ENCODE results near the gene TSBP1.
"Not testable (repeated sequence)": the region's sequence is repeated elsewhere in the genome, so short reads cannot be mapped to it uniquely, and the experiment has no call there.

Gene TSBP1

GRCh38 chr6:32375739-32376529 is 4.2 kb upstream of the TSBP1 start:
- DNase-seq (ENCODE audit: low read depth), result no peak

- no peak for DNase-seq (ENCODE audit: low read depth)
Measured at GRCh38 chr6:32371229-32371628, 474 bp downstream of the TSBP1 start.

DNA sequence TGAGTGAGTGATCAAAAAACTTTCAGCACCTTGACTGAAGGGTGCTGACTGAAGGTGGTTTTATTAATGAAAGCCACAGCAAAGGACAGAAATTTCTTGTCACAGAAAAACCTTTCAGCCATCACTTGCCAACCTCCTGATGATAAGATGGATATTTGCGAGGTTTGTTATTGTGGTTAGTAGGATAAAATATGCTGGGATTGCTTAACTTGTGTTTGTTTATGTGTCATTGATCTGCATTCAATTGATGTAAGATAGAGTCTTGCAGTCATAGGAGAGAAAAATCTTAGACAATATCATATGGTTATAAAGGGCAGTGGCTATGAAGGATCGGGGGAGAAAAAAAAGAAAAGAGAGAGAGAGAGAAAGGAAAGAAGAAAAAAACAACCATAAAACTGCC is 1.2 kb downstream of the TSBP1 start:
- DNase-seq (ENCODE audit: low read depth), result no peak

DNA sequence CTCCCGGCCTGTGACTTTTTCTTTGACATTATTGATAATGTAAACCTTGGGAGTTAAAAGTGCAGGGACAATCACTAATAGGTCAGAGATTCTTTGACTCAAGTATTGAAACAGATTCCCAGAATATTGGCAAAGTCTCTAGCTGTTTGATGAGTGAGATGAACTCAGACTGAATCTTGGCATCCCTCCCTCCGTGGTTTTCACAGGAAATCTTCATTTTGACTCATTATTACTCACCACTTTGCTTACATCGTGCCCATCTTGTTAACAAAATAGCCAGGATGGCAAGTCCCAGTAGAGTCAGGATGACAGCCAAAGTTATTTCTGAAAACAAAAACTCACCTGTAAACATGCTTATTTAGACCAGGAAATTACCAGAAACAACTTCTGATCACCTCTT is 2.0 kb downstream of the TSBP1 start:
- DNase-seq (ENCODE audit: low read depth), result peak; percentile 97

- no peak for DNase-seq (ENCODE audit: low read depth)
Measured at GRCh38 chr6:32367644-32368043, 4.1 kb downstream of the TSBP1 start.

- not testable (repeated sequence) for DNase-seq (ENCODE audit: low read depth)
Measured at GRCh38 chr6:32359225-32359624, 12.5 kb downstream of the TSBP1 start.

DNA sequence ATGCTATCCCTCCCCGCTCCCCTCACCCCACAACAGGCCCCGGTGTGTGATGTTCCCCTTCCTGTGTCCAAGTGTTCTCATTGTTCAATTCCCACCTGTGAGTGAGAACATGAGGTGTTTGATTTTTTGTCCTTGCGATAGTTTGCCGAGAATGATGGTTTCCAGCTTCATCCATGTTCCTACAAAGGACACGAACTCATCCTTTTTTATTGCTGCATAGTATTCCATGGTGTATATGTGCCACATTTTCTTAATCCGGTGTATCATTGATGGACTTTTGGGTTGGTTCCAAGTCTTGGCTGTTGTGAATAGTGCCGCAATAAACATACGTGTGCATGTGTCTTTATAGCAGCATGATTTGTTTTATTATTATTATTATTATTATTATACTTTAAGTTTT is 13.2 kb downstream of the TSBP1 start:
- not testable (repeated sequence) for DNase-seq (ENCODE audit: low read depth)

DNA sequence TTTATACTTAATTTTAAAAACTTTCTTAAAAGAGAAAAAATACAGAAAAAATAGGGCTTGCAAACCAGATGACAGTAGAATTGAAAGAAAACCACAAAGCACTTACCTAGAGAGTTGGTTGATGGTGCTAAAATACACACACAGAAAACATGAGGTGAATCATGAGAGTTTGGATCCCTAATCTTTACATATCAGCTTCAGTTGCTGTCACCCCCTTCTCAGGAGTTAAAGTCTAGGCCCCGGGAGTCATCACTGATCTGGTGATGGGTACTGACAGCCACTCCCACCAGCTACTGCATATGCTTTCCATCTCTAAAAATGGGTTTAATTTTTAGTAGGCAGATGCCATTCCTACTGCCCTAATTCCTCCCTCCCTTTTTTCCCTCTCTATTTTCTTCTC is 16.7 kb downstream of the TSBP1 start:
- DNase-seq (ENCODE audit: low read depth), result no peak

GRCh38 chr6:32353348-32353747 is 18.4 kb downstream of the TSBP1 start:
- no peak for DNase-seq (ENCODE audit: low read depth)

- no peak for DNase-seq (ENCODE audit: low read depth)
Measured at GRCh38 chr6:32340242-32340641, 31.5 kb downstream of the TSBP1 start.

DNA sequence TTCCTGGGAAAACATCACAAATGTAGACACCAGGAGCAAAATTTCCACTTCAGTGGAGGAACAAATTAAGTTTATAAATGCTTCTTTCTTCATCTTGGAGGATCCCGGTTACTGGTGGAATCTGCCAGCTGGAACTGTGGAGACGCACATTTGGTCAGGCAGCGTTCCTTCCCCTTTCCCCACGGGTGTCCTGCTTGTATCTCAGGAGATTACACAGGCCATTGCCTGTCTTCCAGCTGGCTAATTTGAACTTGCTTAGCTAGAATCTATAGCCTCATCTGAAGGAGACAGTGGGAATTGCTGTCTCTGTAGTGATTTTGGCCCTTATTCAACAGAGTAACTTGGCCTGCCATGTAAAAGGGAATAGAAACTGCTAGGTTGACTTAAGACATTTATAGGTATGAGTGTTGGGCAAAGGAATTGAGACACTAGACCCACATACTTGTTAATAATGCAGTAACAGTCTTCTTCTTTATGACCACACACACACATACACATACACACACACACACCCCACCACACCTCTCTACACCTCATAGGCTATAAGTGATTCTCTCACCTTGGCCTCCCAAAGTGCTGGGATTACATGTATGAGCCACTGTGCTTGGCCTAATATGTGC is 34.4 kb downstream of the TSBP1 start:
- no peak for DNase-seq (ENCODE audit: low read depth)

DNA sequence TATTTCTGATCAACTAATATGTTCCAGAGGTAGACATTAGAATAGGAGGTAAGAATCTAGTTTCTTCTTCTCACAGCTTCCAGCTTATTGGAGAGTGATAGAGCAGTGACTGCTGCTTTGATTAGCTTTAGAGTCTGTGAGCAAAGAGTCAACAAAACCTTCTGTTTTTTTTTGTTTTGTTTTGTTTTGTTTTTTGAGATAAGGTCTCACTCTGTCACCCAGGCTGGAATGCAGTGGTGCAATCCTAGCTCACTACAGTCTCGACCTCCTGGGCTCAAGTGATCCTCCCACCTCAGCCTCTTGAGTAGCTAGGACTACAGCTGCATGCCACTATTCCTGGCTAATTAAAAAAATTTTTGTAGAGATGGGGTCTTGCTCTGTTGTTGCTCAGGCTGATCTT is 39.3 kb downstream of the TSBP1 start:
- no peak for DNase-seq (ENCODE audit: low read depth)

DNA sequence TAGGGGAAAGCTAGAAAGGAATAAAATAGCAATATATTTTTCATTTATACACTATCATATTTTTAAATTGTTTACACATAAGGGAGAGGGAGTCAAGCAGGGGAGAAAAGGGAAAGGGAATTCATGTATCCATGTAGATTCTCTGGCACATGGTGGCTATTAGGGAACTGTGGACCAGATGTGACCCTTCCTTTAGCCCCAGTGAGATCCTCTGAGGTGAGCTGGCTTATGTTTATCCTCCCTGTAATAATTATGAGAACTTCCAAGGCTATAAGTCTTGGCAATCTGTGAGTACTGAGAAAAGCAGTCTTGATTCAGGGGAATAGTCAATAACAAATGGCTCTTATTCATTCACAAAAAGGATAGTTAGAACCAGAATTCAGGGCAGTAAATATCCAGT is 42.6 kb downstream of the TSBP1 start:
- DNase-seq (ENCODE audit: low read depth), result no peak

DNA sequence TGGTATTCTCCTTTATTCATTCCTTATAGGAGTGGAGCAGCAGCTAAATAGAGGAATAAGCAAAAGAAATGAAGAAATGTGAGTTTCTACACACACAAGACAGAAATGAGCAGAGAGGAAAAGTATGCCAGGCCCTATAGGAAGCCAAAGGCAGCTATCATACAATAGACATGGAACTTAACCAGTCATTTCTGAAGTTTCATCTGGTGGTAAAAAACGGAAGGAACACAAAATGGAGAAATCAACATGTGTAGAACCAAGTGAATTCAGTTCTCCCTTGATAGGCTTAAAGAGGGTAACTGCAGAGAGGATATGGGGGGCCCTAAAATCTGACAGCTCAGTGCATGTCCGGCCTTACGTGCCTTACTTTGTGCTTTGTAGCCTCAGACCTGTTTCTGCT is 44.6 kb downstream of the TSBP1 start:
- DNase-seq (ENCODE audit: low read depth), result no peak

DNA sequence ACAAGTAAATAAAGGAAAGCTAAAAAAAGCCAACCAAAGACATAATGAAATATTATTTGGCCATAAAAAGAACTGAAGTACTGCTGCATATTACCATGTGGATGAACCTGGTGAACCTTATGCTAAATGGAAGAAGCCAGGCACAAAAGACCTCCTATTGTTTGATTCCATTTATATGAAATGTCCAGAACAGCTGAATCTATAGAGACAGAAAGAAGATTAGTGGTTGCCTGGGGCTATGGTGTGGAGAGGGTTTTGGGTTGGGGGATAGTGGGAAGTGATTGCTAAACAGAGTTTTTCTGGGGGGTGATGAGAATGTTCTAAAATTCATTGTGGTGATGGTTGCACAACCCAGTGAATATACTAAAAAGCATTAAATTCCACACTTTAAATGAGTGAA is 53.2 kb downstream of the TSBP1 start:
- no peak for DNase-seq (ENCODE audit: low read depth)

DNA sequence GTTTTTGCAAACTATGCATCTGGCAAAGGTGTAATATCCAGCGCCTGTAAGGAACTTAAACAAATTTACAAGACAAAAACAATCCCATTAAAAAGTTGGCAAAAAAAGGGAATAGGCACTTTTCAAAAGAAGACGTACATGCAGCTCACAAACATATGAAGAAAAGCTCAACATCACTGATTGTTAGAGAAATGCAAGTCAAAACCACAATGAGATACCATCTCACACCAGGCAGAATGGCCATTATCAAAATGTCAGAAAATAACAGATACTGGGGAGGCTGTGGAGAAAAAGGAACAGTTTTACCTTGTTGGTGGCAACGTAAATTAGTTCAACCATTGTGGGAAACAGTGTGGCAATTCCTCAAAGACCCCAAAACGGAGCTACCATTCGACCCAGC is 54.2 kb downstream of the TSBP1 start:
- DNase-seq (ENCODE audit: low read depth), result no peak

DNA sequence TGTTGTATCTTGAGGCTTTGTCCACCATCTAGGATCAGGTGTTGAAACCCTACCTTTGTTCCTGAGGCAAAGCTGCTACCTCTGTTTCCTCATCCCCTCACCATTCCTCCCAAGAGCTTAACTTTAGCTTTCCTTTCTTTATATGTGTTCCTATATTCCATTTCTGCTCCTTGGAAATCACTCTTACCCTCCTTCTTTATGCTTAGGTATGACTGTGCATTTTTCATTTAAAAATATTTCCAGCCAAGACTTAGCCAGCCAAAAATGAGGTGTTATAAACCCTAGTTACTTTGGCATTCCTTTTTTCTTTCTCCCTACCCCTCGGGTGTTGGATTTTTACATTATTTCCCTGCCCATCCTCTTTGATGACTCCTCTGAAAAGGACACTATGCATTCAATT is 57.7 kb downstream of the TSBP1 start:
- DNase-seq (ENCODE audit: low read depth), result no peak

DNA sequence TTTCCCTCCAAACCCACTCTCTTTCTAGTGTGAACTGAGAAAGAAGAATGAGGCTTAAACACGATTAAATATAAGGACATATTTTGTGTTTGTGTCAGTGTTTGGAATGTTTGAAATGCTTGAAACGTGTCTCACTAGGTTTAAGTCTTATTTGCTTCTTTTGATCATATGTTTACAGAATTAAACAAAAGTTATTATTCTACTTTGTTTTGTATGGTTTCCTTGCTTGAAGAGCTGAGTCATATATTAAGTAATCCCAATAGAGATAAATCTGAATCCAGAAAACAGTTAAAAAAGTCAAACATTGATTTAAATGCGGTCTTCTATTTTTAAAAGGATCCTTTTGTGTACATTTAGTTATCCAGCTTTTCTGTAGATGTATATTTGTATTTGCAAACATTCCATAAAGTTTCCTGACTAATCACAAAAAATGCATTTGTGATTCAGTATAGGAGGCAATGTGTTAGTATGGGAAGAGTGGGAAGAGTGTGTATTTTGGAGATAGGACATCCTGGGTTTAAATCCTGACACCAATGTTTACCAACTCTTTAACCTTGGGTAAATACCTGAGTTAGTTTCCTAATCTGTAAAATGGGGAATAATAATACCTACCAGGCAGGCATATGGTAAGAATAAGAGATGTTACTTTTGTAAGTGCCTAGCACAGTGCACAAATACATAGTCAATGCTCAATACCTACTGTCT is 72.9 kb downstream of the TSBP1 start:
- DNase-seq (ENCODE audit: low read depth), result peak; percentile 15

DNA sequence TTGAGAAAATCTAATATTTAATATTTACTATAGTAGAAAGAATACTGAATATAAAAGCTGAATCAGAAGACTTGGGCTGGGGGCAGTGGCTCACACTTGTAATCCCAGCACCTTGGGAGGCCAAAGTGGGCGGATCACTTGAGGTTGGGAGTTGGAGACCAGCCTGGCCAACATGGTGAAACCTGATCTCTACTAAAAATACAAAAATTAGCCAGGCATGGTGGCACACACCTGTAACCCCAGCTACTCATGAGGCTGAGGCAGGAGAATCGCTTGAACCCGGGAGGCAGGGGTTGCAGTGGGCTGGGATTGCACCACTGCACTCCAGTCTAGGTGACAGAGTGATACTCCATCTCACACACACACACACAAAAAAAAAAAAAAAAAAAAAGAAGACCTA is 76.7 kb downstream of the TSBP1 start:
- not testable (repeated sequence) for DNase-seq (ENCODE audit: low read depth)

DNA sequence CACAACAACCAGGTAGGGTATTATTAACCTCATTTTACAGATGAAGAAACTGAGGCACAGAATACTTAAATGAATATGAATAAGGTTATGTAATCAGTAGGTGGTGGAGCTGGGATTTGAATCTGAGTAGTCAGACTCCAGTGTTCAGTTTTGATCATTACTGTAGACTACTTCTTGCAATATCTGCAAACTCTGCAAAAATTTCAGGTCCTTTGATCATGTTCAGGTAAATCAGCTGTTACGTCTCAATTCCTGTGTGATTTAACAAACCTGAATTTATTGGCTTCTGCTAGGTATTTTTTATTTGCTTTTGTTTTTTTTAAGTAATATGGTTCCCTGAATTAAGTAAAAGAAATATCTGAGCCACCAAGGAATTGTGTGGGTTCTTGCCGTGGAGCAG is 77.1 kb downstream of the TSBP1 start:
- no peak for DNase-seq (ENCODE audit: low read depth)

DNA sequence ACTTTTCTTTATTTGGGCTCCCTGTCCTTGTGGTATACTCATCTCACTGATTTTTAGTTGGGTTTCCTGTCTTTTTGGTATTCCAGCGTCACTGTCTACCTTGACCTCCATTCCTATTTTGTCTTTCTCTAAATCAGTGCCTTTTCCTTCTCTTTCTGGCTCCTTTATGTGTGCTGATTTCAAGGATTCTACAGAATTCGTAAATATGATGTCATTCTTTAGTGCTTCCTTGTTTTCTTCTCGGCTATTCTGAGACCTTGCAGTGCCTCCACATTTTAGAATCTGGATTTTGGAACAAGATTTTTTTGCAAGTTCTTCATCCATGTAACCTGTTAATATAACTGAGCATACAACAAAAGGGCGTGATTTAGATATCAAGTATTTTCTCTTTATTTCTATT is 78.0 kb downstream of the TSBP1 start:
- no peak for DNase-seq (ENCODE audit: low read depth)

GRCh38 chr6:32291543-32291942 is 80.2 kb downstream of the TSBP1 start:
- DNase-seq (ENCODE audit: low read depth), result no peak

GRCh38 chr6:32290886-32291450 is 80.7 kb downstream of the TSBP1 start:
- no peak for DNase-seq (ENCODE audit: low read depth)

Measured in HS-5 (cell line).